Measurements from ENCODE around the gene MMAB. TPM values are rescaled to one million over a fixed set of nuclear protein-coding genes. Genes with fewer than 3 reads are reported as not detected.

The MMAB gene
- total and polyA plus RNA-seq, 10 of the 15 experiments (the other 5 are each of a cell fraction or from before 2014, with no cell fraction given): 10.6 to 65.3 (median 45.2) TPM

DNA sequence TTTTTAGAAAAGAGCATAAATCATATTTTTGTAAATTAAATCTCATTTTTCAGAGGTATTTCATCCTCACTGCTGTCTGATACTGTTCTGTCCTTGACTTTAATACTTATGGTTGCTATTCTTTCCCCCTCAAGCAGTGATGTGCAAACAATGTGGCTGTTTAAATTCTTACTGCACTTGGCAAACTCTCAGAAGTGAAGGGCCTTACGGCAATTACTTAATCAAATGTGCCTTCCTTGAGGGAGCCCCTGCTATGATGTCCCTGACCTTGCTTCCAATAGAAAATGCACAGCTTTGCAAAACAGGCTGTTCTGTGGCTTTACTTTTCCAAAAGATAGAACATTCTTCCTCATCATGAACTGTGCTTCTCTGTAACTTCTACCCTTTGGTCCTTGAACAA lies 60.7 kb downstream of the MMAB start (continued):
- TF ChIP-seq, protein P1, sequence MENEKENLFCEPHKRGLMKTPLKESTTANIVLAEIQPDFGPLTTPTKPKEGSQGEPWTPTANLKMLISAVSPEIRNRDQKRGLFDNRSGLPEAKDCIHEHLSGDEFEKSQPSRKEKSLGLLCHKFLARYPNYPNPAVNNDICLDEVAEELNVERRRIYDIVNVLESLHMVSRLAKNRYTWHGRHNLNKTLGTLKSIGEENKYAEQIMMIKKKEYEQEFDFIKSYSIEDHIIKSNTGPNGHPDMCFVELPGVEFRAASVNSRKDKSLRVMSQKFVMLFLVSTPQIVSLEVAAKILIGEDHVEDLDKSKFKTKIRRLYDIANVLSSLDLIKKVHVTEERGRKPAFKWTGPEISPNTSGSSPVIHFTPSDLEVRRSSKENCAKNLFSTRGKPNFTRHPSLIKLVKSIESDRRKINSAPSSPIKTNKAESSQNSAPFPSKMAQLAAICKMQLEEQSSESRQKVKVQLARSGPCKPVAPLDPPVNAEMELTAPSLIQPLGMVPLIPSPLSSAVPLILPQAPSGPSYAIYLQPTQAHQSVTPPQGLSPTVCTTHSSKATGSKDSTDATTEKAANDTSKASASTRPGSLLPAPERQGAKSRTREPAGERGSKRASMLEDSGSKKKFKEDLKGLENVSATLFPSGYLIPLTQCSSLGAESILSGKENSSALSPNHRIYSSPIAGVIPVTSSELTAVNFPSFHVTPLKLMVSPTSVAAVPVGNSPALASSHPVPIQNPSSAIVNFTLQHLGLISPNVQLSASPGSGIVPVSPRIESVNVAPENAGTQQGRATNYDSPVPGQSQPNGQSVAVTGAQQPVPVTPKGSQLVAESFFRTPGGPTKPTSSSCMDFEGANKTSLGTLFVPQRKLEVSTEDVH (IDR thresholded peaks at IDR 0.05; ENCODE audit: low read depth, partially characterized antibody): no peak
- TF ChIP-seq SRF (IDR thresholded peaks at IDR 0.05; ENCODE audit: low read depth in 2 of 2, low read length in 2 of 2) (no peak), DPF2 (IDR thresholded peaks at IDR 0.05) (no peak), ZBED1 (IDR thresholded peaks at IDR 0.05; ENCODE audit: borderline replicate concordance) (no peak), TCF12 (IDR thresholded peaks at IDR 0.05; ENCODE audit: low read depth, low read length) (no peak)
- TF ChIP-seq, protein P2, sequence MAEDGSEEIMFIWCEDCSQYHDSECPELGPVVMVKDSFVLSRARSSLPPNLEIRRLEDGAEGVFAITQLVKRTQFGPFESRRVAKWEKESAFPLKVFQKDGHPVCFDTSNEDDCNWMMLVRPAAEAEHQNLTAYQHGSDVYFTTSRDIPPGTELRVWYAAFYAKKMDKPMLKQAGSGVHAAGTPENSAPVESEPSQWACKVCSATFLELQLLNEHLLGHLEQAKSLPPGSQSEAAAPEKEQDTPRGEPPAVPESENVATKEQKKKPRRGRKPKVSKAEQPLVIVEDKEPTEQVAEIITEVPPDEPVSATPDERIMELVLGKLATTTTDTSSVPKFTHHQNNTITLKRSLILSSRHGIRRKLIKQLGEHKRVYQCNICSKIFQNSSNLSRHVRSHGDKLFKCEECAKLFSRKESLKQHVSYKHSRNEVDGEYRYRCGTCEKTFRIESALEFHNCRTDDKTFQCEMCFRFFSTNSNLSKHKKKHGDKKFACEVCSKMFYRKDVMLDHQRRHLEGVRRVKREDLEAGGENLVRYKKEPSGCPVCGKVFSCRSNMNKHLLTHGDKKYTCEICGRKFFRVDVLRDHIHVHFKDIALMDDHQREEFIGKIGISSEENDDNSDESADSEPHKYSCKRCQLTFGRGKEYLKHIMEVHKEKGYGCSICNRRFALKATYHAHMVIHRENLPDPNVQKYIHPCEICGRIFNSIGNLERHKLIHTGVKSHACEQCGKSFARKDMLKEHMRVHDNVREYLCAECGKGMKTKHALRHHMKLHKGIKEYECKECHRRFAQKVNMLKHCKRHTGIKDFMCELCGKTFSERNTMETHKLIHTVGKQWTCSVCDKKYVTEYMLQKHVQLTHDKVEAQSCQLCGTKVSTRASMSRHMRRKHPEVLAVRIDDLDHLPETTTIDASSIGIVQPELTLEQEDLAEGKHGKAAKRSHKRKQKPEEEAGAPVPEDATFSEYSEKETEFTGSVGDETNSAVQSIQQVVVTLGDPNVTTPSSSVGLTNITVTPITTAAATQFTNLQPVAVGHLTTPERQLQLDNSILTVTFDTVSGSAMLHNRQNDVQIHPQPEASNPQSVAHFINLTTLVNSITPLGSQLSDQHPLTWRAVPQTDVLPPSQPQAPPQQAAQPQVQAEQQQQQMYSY (CRISPR knock-in tag; IDR thresholded peaks at IDR 0.05): no peak
- TF ChIP-seq, protein P3, sequence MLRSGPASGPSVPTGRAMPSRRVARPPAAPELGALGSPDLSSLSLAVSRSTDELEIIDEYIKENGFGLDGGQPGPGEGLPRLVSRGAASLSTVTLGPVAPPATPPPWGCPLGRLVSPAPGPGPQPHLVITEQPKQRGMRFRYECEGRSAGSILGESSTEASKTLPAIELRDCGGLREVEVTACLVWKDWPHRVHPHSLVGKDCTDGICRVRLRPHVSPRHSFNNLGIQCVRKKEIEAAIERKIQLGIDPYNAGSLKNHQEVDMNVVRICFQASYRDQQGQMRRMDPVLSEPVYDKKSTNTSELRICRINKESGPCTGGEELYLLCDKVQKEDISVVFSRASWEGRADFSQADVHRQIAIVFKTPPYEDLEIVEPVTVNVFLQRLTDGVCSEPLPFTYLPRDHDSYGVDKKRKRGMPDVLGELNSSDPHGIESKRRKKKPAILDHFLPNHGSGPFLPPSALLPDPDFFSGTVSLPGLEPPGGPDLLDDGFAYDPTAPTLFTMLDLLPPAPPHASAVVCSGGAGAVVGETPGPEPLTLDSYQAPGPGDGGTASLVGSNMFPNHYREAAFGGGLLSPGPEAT (IDR thresholded peaks at IDR 0.05; ENCODE audit: low read depth): no peak

Data from GM12878 (cell line).